IPS DF 4.7 (cell line): ENCODE results near the gene PDK4.

Experiments
- DNase-seq: peaks from one replicate; pipeline ENCODE4 v3.0.0-alpha.2; 2013; ENCODE audit warnings: low spot score; ENCODE audit errors: extremely low read depth

The PDK4 gene

DNA sequence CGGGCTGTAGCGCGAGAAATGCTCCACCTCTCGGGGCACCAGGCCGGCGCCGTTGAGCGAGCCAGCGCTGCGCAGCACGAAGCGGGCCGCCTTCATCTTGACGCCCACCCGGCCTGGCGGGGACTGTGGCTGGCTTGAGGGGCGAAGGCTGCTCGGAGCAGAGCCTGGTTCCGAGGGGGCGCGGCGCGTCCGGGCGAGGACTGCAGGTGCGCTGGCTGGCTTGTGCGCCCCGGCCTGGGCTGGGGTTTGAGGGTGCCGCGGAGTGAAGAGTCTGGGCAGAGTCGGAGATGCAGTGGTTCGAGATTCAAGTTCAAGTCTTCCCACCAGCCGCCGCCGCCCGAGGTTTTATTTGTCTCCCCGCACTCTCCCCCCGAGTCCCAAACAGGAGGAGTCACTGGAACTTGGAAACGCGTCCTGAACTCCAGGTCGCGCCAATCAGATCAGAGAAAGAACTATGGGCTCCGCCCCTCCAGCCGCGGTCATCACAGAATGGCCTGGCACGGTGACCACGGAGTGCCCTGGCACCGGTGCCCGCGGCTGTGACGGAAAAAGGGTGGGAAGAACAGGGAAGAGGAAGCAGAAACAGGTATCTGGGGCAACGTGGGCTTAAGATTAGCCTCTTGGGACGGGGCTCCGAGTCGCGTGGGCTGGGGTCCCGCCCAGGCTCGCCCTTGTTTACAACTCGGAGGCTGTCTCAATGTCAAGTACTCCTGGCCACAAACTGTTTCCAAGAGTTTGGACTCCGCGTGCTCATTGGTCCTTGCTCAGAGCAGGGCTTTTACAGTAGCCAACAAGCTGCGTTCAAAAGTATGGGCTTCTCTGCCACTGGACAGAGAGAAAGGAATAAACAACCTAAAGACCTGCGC lies at the start of gene PDK4:
Gene PDK4, minus strand, starts transcription at position 319 of the 866 bp plus-strand sequence. Its CDS starts 223 bp downstream, at position 96.
- DNase-seq = no peak

DNA sequence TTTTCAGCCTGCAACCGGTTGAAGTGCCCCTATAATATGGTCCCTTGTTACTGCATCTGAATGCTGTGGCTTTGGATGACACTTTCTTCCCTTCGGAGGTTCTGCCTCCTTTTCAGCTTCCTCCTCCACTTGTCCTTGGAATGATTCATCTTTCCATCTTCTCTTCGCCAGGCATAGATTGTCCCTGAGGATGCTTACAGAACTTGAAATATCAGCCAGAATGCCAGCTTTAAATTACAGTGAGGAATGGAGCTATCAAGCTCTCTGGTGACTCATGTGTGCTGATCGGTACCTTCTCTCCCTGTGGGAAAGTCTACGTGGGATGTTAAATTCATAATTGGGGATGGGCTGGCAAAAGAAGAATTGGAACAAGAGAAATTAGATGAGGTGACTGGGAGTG lies 45.9 kb upstream of the PDK4 start:
- no peak for DNase-seq

DNA sequence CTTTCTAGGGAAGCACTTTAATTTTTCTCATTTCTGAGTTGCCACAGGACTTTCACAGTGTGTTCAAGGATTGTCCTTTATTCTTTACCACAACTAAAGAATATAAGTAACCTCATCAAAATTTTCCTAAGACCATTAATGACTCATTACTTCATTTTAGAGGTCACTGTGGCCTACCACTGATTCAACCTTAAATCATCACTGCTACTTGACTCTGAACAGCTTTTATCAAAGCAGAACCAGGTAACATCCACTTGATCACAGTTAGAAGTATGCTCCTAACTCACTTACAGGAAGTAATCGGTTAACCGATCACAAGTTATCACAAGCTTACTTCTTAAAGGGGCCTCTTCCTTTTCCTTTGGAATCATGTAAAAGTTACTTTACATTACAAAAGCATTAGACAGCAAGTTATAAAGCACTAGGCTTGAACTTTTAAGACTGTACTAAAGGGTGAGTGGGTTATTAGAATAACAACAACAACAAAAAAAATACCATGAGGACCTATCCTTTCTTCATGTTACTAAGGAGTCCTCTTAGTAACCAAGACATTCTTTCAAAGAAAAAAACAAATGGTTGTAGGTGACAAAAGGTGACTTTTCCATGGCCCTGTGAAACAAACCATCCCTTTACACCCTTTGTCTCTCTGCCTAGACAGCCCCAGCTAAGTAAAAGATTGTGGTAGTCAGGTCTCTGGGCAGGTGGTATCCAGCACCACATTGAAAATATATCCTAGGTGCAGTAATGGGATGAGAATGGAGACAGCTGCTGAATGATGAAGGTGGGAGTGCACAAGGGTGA lies 40.0 kb upstream of the PDK4 start:
- DNase-seq = no peak

DNA sequence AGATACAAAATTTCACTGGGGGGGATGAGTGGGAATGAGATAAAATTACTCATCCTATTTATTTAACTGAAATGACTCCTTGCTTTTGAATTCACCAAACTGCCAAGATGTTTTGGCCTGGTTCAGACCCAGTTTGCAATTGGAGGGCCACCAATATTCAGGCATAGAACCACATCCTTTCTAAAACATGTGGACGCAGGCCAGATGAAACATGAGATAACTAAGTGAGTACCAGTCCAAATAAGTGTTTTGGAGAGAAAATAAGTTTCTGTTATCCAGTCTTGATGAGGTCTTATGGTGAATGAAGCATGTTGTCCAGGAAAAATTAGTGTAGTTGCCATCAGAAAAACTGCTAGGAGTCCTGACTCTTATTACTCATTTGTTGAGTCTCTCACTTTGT lies 36.3 kb upstream of the PDK4 start:
- DNase-seq = no peak

DNA sequence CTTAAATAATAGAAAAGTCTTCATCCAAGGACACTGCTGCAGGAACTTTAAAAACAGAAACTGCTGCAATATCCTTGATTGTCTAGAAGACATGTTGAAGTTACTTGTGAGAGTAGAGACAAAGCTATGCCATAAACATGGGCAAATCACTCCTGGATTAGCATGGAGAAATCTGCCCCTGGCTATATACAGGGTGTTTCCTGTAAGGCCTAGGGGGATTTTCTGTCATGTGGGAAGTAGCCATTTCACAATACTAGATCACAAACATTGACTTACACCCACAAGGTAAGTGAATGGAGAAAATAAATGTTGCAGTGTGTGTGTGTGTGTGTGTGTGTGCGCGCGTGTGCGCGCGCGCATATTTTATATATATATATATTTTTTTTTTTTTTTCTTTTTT lies 35.2 kb upstream of the PDK4 start:
- no peak for DNase-seq

DNA sequence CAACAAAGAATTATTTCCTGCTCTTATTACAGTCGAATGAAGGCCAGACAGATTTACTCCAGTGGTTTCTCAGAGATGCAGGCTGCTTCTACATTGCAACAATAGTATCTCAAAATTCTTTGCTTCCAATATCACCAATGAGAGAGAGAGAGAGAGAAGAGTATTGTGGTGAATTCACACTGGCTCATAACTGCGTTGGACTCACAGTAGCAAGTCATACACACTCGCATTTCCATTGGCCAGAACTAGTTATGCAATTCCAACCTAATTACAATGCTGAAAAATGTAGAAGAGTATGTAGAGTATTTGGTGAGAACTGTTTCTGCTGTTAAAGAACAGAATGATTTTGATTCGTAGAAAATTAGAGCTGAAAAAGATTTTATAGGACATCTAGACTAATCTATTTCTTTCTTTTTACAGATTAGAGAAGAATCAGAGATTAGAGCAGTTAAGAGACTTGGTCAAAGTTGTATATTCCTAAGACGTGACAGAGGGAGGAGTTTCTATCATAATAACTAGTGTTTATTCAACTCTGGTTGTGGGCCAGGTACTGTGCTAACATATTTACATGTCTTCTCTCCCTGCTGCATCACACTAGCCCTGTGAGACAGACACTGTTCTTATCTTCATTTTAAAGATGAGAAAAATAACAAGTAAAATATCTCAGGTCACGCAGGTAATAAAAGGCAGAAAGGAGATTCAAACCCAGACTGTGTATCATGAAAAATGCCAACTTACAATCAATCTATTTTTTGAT lies 34.6 kb upstream of the PDK4 start:
- no peak for DNase-seq

DNA sequence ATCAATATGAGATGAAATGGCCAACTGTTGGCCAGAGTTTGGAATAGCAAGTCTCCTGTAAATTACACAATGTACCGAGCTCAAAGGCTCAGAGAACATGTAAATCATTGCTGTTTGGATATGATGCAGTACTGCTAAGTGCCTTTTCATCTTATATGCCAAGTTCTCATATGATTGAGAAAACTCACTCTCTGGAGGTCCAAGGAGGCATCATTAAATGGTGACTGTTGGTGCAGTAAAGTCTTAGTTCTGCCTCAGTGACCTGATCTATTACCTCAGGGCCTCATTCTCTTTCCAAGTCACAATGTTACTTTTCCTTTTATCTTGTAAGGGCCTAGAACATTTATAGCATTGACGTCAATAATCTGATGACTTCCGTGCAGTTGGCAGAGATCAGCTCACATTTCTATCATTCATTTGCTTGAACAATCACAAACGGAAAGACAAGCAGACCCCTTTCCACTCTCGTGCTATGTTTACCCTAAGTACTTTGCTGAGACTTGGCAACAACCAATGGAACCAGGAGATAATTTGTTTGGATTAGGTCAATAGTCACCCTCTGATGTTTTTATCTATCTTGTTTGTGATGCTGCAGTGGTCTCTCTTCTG lies 32.6 kb upstream of the PDK4 start:
- DNase-seq = no peak

DNA sequence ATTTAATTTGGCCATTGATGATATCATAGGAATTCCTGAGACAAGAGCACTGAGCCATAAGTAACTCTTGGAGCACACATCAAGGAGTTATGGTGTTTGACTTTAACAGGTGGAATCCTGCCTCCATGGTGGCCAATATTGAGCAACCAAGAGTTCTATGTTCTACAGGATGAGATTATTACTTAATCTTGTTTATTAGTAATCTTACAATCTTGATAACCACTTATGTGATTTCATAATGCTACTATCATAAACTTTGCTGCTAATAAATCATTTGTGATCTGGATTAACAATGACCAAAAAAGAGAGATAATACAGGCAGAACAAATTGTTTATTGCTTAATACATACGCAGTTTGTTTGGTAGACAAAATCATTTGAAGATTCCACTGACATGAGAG lies 27.5 kb upstream of the PDK4 start:
- DNase-seq = no peak

DNA sequence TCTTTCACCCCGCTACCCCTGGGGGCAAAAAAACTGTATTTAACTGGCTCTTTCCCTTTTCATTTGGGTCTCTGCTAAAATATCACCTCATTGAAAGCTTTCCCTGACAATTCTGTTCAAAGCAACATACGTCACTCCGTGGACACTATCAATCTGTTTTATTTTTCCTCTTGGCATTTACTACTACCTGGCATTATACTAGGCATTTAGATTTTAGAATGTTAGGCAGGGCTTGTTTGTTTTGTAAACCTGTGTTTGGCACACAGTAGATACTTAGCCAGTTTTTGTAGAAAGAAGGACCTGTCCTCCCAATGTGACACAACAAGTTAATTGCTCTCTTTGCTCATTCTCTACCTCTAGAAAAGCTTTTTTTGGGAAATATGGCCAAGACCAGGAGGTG lies 26.5 kb upstream of the PDK4 start:
- DNase-seq = no peak

DNA sequence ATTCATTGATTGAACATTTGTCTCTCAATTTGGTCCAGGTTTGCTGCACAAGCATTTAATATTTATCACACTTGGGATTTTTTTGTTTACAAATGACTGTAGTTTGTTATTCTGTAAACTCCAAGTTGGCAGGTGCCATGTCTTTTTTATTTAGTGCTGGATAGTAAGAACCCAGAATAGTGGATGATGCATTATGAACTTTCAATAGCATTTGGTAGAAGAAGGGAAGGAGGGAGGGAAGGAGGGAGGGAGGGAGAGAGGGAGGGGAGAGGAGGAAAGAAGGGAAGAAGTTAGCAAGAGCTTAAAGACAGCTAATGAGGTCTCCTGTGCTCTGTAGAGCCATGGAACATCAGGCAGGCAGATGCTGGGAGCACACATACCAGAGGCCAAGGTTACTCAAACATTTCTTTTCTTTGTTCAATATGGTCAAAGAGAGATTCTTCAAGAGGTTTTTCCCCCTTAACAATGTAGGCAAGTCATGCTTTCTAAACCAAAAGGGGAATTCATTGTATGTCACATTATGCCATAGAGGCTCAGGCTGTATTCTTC lies 25.8 kb upstream of the PDK4 start:
- no peak for DNase-seq

DNA sequence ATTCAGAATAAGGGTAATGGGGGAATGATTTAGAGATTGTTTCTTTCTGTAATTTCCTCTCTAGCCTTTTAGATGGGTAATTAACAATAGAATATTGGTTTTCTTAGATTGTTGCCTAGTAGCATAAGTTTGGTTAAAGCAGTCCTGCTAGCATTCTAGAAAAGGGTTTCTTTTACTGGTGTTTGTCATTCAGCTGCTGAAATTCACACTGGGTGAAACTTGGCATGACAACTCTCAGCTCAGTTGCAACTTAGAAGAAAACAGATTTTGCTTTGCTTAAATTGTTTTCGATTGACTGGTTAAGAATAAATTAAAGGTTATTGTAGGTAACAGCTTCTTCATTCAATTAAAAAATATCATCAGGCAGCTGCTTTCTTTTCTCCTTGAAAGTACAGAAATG lies 25.1 kb upstream of the PDK4 start:
- no peak for DNase-seq

DNA sequence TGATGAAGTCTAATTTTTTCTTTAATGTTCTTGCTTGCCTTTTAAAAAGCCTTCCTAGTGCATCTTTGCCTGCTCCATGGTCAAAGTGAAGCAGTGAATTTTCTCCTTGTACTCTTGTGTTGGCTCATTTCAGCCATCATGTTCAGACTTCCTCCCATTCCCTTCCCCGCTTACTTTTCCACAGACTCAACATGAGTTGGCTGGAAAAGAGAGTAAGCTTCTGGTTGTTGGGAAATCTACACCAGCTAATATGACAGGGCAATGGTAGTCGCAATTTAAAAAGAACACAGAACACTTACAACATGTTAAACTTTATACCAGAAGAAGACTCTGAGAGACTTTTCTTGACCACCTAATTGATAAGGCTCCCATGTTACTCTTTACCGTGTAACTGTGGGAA lies 24.3 kb upstream of the PDK4 start:
- DNase-seq = no peak

DNA sequence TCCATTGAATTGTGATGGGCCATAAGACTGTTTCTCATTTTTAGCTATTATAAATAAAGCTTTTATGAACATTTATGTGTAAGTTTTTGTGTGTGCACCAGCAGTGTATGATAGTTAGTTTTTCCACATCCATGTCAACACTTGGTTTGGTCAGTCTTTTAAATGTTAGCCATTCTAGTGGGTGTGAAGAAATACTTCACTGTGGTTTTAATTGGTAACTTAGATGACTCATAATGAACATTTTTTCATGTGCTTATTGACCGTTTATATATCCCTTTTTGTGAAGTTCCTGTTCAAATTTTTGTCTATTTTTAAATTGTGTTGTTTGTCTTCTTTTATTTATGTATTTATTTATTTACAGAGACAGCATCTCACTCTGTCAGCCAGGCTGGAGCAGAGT lies 23.6 kb upstream of the PDK4 start:
- DNase-seq = no peak

DNA sequence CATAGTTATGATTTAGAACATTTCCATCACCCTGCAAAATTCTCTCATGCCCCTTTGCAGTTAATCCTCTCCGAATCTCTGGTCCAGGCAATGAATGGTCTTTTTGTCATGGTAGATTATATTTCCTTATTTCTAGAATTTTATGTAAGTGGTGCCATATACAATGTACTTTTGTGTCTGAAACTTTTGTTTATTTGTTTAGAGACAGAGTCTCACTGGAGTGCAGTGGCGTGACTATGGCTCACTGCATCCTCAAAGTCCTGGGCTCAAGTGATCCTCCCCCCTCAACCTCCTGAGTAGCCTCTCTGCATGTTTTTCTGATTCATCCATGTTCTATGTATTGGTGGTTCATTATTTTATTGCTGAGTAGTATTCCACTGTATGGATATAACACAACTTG lies 23.2 kb upstream of the PDK4 start:
- DNase-seq = no peak

DNA sequence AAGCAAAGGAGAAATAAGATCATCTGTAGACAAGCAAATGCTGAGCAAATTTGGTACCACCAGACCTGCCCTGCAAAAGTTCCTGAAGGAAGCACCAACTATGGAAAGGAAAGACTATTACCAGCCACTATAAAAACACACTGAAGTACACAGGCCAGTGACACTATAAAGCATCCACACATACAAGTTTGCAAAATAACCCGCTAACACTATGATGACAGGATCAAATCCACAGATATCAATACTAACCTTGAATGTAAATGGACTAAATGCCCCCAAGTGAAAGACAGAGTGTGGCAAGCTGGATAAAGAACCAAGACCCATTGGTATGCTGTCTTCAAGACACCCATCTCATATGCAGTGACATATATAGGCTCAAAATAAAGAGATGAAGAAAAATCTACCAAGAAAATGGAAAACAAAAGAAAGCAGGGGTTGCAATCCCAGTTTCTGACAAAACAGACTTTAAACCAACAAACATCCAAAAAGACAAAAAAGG lies 18.2 kb upstream of the PDK4 start:
- DNase-seq = no peak

DNA sequence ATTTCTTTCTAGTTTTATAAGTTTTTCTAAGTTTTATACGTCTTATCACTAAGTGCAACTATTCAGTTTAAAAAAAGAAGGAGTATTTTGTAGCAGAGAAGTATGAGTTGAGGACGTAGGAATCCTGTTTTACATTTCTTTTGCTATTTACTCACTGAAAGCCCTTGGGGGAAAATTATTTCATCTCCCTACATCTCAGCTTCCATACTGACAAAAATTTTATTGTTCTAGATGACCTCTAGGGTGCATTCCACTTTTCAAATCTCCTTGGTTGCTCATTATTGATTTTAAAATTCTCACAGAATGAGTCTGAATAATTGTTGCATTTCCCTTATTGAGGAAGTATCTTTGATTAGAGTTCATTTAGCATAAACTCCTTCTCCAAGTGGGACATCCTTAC lies 14.9 kb upstream of the PDK4 start:
- DNase-seq = no peak

DNA sequence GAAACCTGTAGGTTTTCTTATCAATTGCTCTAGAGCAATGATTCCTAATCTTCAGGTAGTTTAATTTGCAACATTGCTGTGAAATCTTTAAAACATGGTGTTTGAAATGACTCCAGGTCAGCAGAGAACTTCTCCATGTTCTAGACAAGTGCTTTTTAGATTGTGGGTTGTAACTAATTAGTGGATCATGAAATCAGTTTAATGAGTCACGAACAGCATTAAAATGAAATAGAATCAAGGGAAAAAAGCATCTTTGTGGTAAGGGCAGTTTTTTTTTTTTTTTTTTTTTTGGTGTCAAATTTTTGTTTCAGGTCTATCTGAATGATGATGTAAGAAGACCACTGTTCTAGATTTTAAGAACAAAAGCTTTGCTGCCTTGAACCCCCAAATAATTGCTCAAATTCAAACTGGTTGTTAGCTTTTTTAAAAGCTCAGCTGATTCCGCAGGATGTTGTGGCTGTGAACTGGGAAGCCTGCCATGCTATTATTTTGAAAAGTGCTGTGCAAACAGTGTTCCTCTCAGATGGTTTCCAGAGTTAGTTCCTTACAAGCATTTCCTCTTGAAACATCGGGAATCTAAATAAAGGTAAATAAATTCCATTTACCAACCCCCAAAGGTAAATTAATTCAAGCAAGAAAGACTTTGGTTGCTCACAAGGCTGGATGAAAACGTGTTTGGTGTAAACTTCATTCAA lies 13.1 kb upstream of the PDK4 start:
- DNase-seq = no peak

DNA sequence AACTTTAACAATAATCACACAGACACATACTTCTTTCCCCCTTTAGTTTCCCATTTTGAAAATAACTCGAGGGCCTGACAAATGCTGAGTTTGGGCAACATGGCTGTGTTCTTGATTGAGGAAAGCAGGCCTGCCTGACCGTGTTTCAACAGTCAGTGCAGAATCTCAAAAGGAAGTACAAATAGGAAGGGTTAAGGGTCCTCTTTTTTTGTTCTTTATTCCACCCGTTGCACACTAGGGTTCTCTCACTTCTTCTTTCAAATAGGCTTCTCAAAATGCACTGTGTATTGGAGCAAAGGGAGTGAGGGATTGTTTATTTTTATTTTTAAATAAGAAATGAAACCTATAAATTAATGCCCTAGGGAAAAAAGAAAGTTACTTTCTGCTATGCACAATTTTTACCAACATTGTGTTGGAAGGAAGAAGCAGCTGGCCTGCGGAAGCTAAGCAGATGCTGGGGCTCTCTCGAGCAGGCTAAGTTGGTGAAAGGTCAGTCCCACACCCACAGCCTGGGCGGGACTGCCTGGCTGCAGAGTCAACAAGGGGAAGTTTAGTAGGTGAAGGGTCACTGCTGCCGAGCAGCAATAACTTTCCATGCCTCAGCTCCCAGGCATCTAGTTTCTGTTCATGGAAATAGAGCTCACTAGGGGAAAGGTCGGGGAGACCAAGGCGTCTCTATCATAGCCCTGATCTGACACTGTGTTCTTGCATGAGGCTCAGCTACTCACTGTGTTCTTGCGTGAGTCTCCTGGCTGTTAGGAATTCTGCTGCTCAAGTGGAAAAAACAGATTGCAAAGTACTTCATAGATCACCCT lies 12.2 kb upstream of the PDK4 start:
- DNase-seq = no peak

DNA sequence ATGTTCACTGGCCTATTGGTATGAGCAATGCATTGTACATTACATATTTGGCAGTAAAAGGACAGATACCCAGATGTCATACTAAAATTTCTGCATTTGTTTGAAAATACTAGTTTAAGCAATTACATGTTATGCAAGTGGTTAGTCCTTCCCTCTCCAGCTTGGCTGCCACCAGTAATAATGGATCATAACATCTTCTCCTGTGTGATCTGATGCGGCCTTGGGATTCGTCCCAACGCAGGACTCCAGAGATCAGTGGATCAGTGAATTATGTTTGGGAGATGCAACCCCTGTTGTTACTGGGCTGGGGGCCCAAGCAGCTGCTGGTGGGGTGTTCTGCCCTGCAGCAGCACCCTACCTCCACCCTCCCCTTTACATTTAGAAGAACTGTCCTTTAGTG lies 11.2 kb upstream of the PDK4 start:
- DNase-seq = no peak

DNA sequence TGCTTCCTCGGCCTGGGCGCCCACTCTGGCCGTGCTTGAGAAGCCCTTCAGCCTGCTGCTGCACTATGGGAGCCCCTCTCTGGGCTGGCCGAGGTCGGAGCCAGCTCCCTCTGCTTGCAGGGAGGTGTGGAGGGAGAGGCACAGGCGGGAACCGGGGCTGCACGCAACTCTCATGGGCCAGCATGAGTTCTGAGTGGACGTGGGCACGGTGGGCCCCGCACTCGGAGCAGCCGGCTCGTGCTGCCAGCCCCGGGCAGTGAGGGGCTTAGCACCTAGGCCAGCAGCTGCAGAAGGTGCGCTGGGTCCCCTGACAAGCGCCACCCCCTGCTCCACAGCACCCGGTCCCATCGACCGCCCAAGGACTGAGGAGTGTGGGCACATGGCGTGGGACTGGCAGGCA lies 9.0 kb upstream of the PDK4 start:
- DNase-seq = no peak
